Astrocyte (in vitro differentiated cells and primary cell): ENCODE measurements around the gene NHLH1.

Experiments
- EZH2 ChIP-seq: IDR thresholded peaks from 2 replicates; pipeline ENCODE4 v1.6.1; 2012; ENCODE audit warnings: mild to moderate bottlenecking, low read length, inconsistent platforms; ENCODE audit not compliant: insufficient read depth
- TF ChIP-seq, protein P1 (sequence below): IDR thresholded peaks from 2 replicates; pipeline ENCODE4 v1.5.1; 2011; ENCODE audit warnings: low read depth, mild to moderate bottlenecking, inconsistent platforms, low read length, moderate library complexity; ENCODE audit not compliant: insufficient read depth

GRCh38 chr1:160340146-160340545 is 26.7 kb upstream of the NHLH1 start:
- TF ChIP-seq, protein P1, sequence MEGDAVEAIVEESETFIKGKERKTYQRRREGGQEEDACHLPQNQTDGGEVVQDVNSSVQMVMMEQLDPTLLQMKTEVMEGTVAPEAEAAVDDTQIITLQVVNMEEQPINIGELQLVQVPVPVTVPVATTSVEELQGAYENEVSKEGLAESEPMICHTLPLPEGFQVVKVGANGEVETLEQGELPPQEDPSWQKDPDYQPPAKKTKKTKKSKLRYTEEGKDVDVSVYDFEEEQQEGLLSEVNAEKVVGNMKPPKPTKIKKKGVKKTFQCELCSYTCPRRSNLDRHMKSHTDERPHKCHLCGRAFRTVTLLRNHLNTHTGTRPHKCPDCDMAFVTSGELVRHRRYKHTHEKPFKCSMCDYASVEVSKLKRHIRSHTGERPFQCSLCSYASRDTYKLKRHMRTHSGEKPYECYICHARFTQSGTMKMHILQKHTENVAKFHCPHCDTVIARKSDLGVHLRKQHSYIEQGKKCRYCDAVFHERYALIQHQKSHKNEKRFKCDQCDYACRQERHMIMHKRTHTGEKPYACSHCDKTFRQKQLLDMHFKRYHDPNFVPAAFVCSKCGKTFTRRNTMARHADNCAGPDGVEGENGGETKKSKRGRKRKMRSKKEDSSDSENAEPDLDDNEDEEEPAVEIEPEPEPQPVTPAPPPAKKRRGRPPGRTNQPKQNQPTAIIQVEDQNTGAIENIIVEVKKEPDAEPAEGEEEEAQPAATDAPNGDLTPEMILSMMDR = no peak
- no peak for TF ChIP-seq EZH2
